ENCODE data around the gene SOX6. TPM values are rescaled to one million over a fixed set of nuclear protein-coding genes. Genes with fewer than 3 reads are reported as not detected.

The SOX6 gene
- total RNA-seq, 3 donors from 2014 or later, result 2.0 to 8.0 (median 7.9) TPM

- TF ChIP-seq CTCF (IDR thresholded peaks at IDR 0.05) (no peak), POLR2A (IDR thresholded peaks at IDR 0.05) (no peak), POLR2AphosphoS5 (IDR thresholded peaks at IDR 0.05) (no peak)
- peaks cover 0 to 9% of the 10 kb centered on the region in 2 donors for H3K27me3 ChIP-seq
- H3K4me3 ChIP-seq, result no peak overlapping the region
- DNase-seq (ENCODE audit: low spot score in 2 of 2), result no peak
- intact Hi-C loops (cut with DNase I; ENCODE audit: low total_unique reads), result no loop called here
- no peaks in the 10 kb centered on the region for H3K4me1 ChIP-seq
- no peak overlapping the region for H3K27ac ChIP-seq
- peaks cover 0 to 10% of the 10 kb centered on the region in 2 donors for H3K9me3 ChIP-seq
- no peaks in the 10 kb centered on the region for H3K36me3 ChIP-seq
Observed at GRCh38 chr11:15935373-15935772, 421.0 kb downstream of the SOX6 start.

GRCh38 chr11:15933886-15934625 lies 422.3 kb downstream of the SOX6 start:
- Histone ChIP-seq H3K9me3 (peaks cover 0 to 10% of the 10 kb centered on the region in 2 donors), H3K27me3 (peaks cover 0 to 6% of the 10 kb centered on the region in 2 donors), H3K27ac (no peak overlapping the region), H3K4me1 (no peaks in the 10 kb centered on the region), H3K36me3 (no peaks in the 10 kb centered on the region), H3K4me3 (no peak overlapping the region)
- TF ChIP-seq POLR2AphosphoS5 (IDR thresholded peaks at IDR 0.05) (no peak), CTCF (IDR thresholded peaks at IDR 0.05) (no peak), POLR2A (IDR thresholded peaks at IDR 0.05) (no peak)
- no peak for DNase-seq (ENCODE audit: low spot score in 2 of 2)
- intact Hi-C loops (cut with DNase I; ENCODE audit: low total_unique reads), result no loop called here

- H3K27me3 ChIP-seq, result peaks cover 0 to 6% of the 10 kb centered on the region in 2 donors
- DNase-seq (ENCODE audit: low spot score in 2 of 2), result no peak
Observed at GRCh38 chr11:15932417-15932816, 423.9 kb downstream of the SOX6 start.

GRCh38 chr11:15931497-15931896 lies 424.8 kb downstream of the SOX6 start:
- H3K4me1 ChIP-seq, result no peaks in the 10 kb centered on the region
- H3K9me3 ChIP-seq, result peaks cover 0 to 10% of the 10 kb centered on the region in 2 donors
- H3K36me3 ChIP-seq, result no peaks in the 10 kb centered on the region
- peaks cover 0 to 6% of the 10 kb centered on the region in 2 donors for H3K27me3 ChIP-seq
- TF ChIP-seq POLR2AphosphoS5 (IDR thresholded peaks at IDR 0.05) (no peak), CTCF (IDR thresholded peaks at IDR 0.05) (no peak), POLR2A (IDR thresholded peaks at IDR 0.05) (no peak)
- intact Hi-C loops (cut with DNase I; ENCODE audit: low total_unique reads), result no loop called here
- H3K4me3 ChIP-seq, result no peak overlapping the region
- no peak for DNase-seq (ENCODE audit: low spot score in 2 of 2)
- H3K27ac ChIP-seq, result no peak overlapping the region

More at GRCh38 chr11:15932417-15932816, 423.9 kb downstream of the SOX6 start:
- no peak overlapping the region for H3K4me3 ChIP-seq
- H3K27ac ChIP-seq, result no peak overlapping the region
- H3K4me1 ChIP-seq, result no peaks in the 10 kb centered on the region
- intact Hi-C loops (cut with DNase I; ENCODE audit: low total_unique reads), result no loop called here
- peaks cover 0 to 10% of the 10 kb centered on the region in 2 donors for H3K9me3 ChIP-seq
- no peaks in the 10 kb centered on the region for H3K36me3 ChIP-seq
- TF ChIP-seq CTCF (IDR thresholded peaks at IDR 0.05), result no peak
- no peak for TF ChIP-seq POLR2AphosphoS5 (IDR thresholded peaks at IDR 0.05)

GRCh38 chr11:15930442-15931025 lies 425.8 kb downstream of the SOX6 start:
- peaks cover 0 to 4% of the 10 kb centered on the region in 2 donors for H3K27me3 ChIP-seq
- peaks cover 0 to 10% of the 10 kb centered on the region in 2 donors for H3K9me3 ChIP-seq
- intact Hi-C loops (cut with DNase I; ENCODE audit: low total_unique reads), result no loop called here
- TF ChIP-seq POLR2AphosphoS5 (IDR thresholded peaks at IDR 0.05), result no peak
- TF ChIP-seq CTCF (IDR thresholded peaks at IDR 0.05), result no peak
- TF ChIP-seq POLR2A (IDR thresholded peaks at IDR 0.05), result no peak
- no peak for DNase-seq (ENCODE audit: low spot score in 2 of 2)
- H3K36me3 ChIP-seq, result no peaks in the 10 kb centered on the region
- H3K4me3 ChIP-seq, result no peak overlapping the region
- H3K4me1 ChIP-seq, result no peaks in the 10 kb centered on the region
- H3K27ac ChIP-seq, result no peak overlapping the region
